K562 (cell line): ENCODE data around the gene BACE1. TPM values are rescaled to one million over a fixed set of nuclear protein-coding genes. Genes with fewer than 3 reads are reported as not detected.

Experiments used
- ATAC-seq: fragments of 200-7000 bp; cut with Tn5 transposase; 3 replicates; pipeline ENCODE4 v1.9.1; 2020; ENCODE audit warnings: moderate library complexity
- BruUV-seq: library from RNA; stranded (reverse); fragments of 400-500 nt; replicated peaks from 2 replicates; lab custom pipeline; 2021; lab: Mats Ljungman, UMichigan
- CTCF ChIA-PET: fragments of 300-600 bp; formaldehyde crosslinking; extraction: SDS; loops from one replicate; lab custom pipeline; 2021; ENCODE audit warnings: low intra/inter-chr PET ratio; lab: Yijun Ruan, JAX
- POLR2A ChIA-PET: fragments of 300-600, 350-650 bp; sonication (Branson Sonifier 250); formaldehyde crosslinking; extraction: SDS; loops from one replicate; lab custom pipeline; 2021; ENCODE audit warnings: antibody characterized with exemption, inconsistent platforms; lab: Yijun Ruan, JAX
- DNase-seq, 4 experiments: peaks; one replicate each; pipeline versions ENCODE4 v3.0.0 to v3.0.0-alpha.2; 2011 to 2018; ENCODE audit warnings: low spot score in 3 of 4, mixed read lengths in 3 of 4; ENCODE audit errors: extremely low read depth in 1 of 4
- FAIRE-seq: peaks from 2 replicates; lab custom pipeline; 2011; peaks lifted over from hg19 to GRCh38; lab: Jason Lieb, UNC
- H2AFZ ChIP-seq: 2 replicates; pipeline ENCODE4 v1.6.0; 2011; ENCODE audit warnings: low read depth, low read length, control low read depth, inconsistent platforms
- H3K27ac ChIP-seq: fragments of 200-600 bp; 3 replicates; pipeline ENCODE4 v1.8.0; 2011; ENCODE audit warnings: low read depth, mild to moderate bottlenecking, control low read depth, inconsistent platforms, low read length, moderate library complexity, mixed read lengths; ENCODE audit errors: extremely low read depth
- H3K27me3 ChIP-seq, 2 experiments: fragments of 300-600 bp in 1 of 2; 2 replicates in 1 of 2; 3 replicates in 1 of 2; pipeline versions ENCODE4 v1.6.0 to v1.8.0; 2011; ENCODE audit warnings: inconsistent platforms in 2 of 2, low read length in 2 of 2, mild to moderate bottlenecking in 1 of 2, mixed read lengths in 1 of 2, moderate library complexity in 1 of 2; ENCODE audit not compliant: control insufficient read depth in 2 of 2, insufficient read depth in 2 of 2
- H3K36me3 ChIP-seq: fragments of 300-600 bp; 3 replicates; pipeline ENCODE4 v1.8.0; 2011; ENCODE audit warnings: mild to moderate bottlenecking, low read length, inconsistent platforms; ENCODE audit not compliant: control insufficient read depth, insufficient read depth
- H3K4me1 ChIP-seq, 2 experiments: fragments of 200-600 bp in 1 of 2; replicated peaks in 1 of 2; 2 replicates in 1 of 2; 3 replicates in 1 of 2; pipeline versions ENCODE4 v1.5.1 to v1.8.0; 2011; ENCODE audit warnings: inconsistent platforms in 2 of 2, low read length in 2 of 2, mild to moderate bottlenecking in 1 of 2, mixed read lengths in 1 of 2, moderate library complexity in 1 of 2; ENCODE audit not compliant: control insufficient read depth in 2 of 2, insufficient read depth in 2 of 2
- H3K4me2 ChIP-seq: 2 replicates; pipeline ENCODE4 v1.6.1; 2011; ENCODE audit warnings: low read length, control low read depth, inconsistent platforms, mixed read lengths; ENCODE audit not compliant: insufficient read depth
- H3K4me3 ChIP-seq: fragments of 200-600 bp; sonication (generic), shearing (Covaris generic); 2 replicates; pipeline ENCODE4 v1.5.1; 2016; ENCODE audit warnings: control low read depth, inconsistent platforms
- H3K79me2 ChIP-seq: fragments of 200-600 bp; 3 replicates; pipeline ENCODE4 v1.8.0; 2011; ENCODE audit warnings: low read length, inconsistent platforms; ENCODE audit not compliant: control insufficient read depth, insufficient read depth
- H3K9ac ChIP-seq, 2 experiments: 2 replicates each; pipeline versions ENCODE4 v1.6.0 to v1.6.1; 2011; ENCODE audit warnings: low read depth in 2 of 2, low read length in 2 of 2, control low read depth in 1 of 2, inconsistent platforms in 1 of 2, mild to moderate bottlenecking in 1 of 2, mixed read lengths in 1 of 2; ENCODE audit not compliant: insufficient read depth in 1 of 2
- H3K9me1 ChIP-seq: one replicate; pipeline ENCODE4 v1.6.0; 2011; ENCODE audit warnings: inconsistent platforms, mild to moderate bottlenecking, low read length, moderate library complexity; ENCODE audit not compliant: control insufficient read depth, insufficient read depth
- H3K9me3 ChIP-seq: replicated peaks from 2 replicates; pipeline ENCODE4 v1.5.1; 2011; ENCODE audit warnings: low read depth, low read length, inconsistent platforms; ENCODE audit not compliant: control insufficient read depth, insufficient read depth
- H4K20me1 ChIP-seq: replicated peaks from 2 replicates; pipeline ENCODE4 v1.6.1; 2011; ENCODE audit warnings: low read length, inconsistent platforms, mixed read lengths; ENCODE audit not compliant: control insufficient read depth, insufficient read depth
- CBX8 ChIP-seq: fragments of 200-600 bp; sonication (generic); IDR thresholded peaks from 2 replicates; pipeline ENCODE4 v1.6.1; 2012; ENCODE audit warnings: borderline replicate concordance, mixed run types, low read depth, mild to moderate bottlenecking, moderate library complexity, mixed read lengths, low read length, control low read depth, inconsistent platforms; ENCODE audit not compliant: poor library complexity, severe bottlenecking; ENCODE audit errors: extremely low read depth
- ERF ChIP-seq: fragments of 450-650 bp; formaldehyde crosslinking; IDR thresholded peaks from 2 replicates; pipeline ENCODE4 v1.4.0; 2020; ENCODE audit warnings: mild to moderate bottlenecking, mixed read lengths
- FOXK1 ChIP-seq: sonication (generic); formaldehyde crosslinking; IDR thresholded peaks from 2 replicates; pipeline ENCODE4 v1.8.0; 2022; ENCODE audit warnings: missing genetic modification reagents, mild to moderate bottlenecking, borderline replicate concordance
- NR4A1 ChIP-seq, 2 experiments: fragments of 250-450 bp in 1 of 2; fragments of 450-650 bp in 1 of 2; sonication (Bioruptor Pico) in 1 of 2; IDR thresholded peaks; 2 replicates each; pipeline versions ENCODE4 v1.4.0 to v1.6.1; 2016 to 2020; ENCODE audit warnings: mild to moderate bottlenecking in 2 of 2, missing compliant biosample characterization in 1 of 2, missing genetic modification characterization in 1 of 2, moderate library complexity in 1 of 2
- PRPF4 ChIP-seq: fragments of 200-400 bp; formaldehyde crosslinking; IDR thresholded peaks from one replicate; pipeline ENCODE4 v1.6.1; 2017; ENCODE audit warnings: low read length, low read depth, mild to moderate bottlenecking; ENCODE audit not compliant: insufficient read depth, poor library complexity, severe bottlenecking
- RCOR1 ChIP-seq, 2 experiments: IDR thresholded peaks; 2 replicates each; pipeline ENCODE4 v1.6.1; 2012; ENCODE audit warnings: low read depth in 2 of 2, low read length in 2 of 2, borderline replicate concordance in 1 of 2, improper control_type of control experiment in 1 of 2
- SP2 ChIP-seq: IDR thresholded peaks from 2 replicates; pipeline ENCODE4 v1.6.1; 2011; ENCODE audit warnings: mild to moderate bottlenecking, low read depth, low read length, moderate library complexity; ENCODE audit not compliant: poor library complexity, severe bottlenecking; ENCODE audit errors: extremely low read depth
- STAG1 ChIP-seq: sonication (generic); formaldehyde crosslinking; IDR thresholded peaks from 2 replicates; pipeline ENCODE4 v1.5.0; 2020; ENCODE audit warnings: missing genetic modification reagents, borderline replicate concordance
- TBL1XR1 ChIP-seq, 2 experiments: IDR thresholded peaks; 2 replicates each; pipeline ENCODE4 v1.6.1; 2012; ENCODE audit warnings: improper control_type of control experiment in 2 of 2, low read length in 2 of 2, mild to moderate bottlenecking in 1 of 2
- TEAD1 ChIP-seq, 2 experiments: fragments of 450-650 bp in 1 of 2; sonication (generic) in 1 of 2; formaldehyde crosslinking; IDR thresholded peaks; 2 replicates each; pipeline versions ENCODE4 v1.4.0 to v1.8.0; 2020 to 2022; ENCODE audit warnings: mild to moderate bottlenecking in 2 of 2, missing genetic modification reagents in 1 of 2
- TSC22D4 ChIP-seq: fragments of 450-650 bp; IDR thresholded peaks from 2 replicates; pipeline ENCODE4 v1.6.1; 2016; ENCODE audit warnings: missing genetic modification characterization, missing biosample characterization, control low read depth
- ZKSCAN8 ChIP-seq: fragments of 200-800 bp; sonication (Bioruptor generic); IDR thresholded peaks from 2 replicates; pipeline ENCODE4 v1.6.1; 2016; ENCODE audit warnings: missing genetic modification characterization, missing compliant biosample characterization
- ZNF24 ChIP-seq: fragments of 450-650 bp; IDR thresholded peaks from 2 replicates; pipeline ENCODE4 v1.6.1; 2016
- WGBS: fragments of 100-300 bp; shearing (Covaris generic); methylation state at CpG from one replicate; pipeline ENCODE4 v1.1.6; 2016; ENCODE audit warnings: low coverage, mixed read lengths; ENCODE audit not compliant: insufficient coverage; ENCODE audit errors: missing lambda C conversion rate; 5-methylcytosine and 5-hydroxymethylcytosine counted together
- in situ Hi-C: fragments of 300-500 bp; cut with MboI; formaldehyde crosslinking; loops from 4 replicates; pipeline ENCODE4 v1.15.0; 2018; ENCODE audit warnings: inconsistent platforms, mixed read lengths
- intact Hi-C: fragments of 100-400 bp; cut with micrococcal nuclease; formaldehyde crosslinking; loops from 2 replicates; pipeline ENCODE4 v1.14.2; 2022
- polyA plus RNA-seq, 8 experiments: library from polyadenylated mRNA; depleted of rRNA in 4 of 8; stranded (reverse) in 5 of 8; unstranded in 3 of 8; fragments of >200 nt; fragmentation: Nextera tagmentation in 2 of 8; fragmentation: Illumina TruSeq in 1 of 8; extraction: Ambion mirVana in 2 of 8; extraction: Trizol in 1 of 8; gene quantifications; 2 replicates each; pipeline versions ENCODE4 v1.2.1 to v1.2.3, GENCODE V29; 2011 to 2014; ENCODE audit warnings: inconsistent platforms in 1 of 8, missing spikeins in 1 of 8
- total RNA-seq, 7 experiments: library from RNA; depleted of rRNA in 6 of 7; stranded (reverse); fragments of >200 nt in 6 of 7; fragmentation: Illumina TruSeq in 2 of 7; extraction: Trizol in 2 of 7; gene quantifications; 2 replicates each; pipeline versions ENCODE4 v1.2.1 to v1.2.3, GENCODE V29; 2011 to 2021; ENCODE audit warnings: low replicate concordance in 1 of 7
- TF ChIP-seq, protein P1 (sequence below), 2 experiments: fragments of 450-650 bp; IDR thresholded peaks; 2 replicates each; pipeline ENCODE4 v1.6.1; 2016
- TF ChIP-seq, protein P2 (sequence below): fragments of 250-450 bp; sonication (Bioruptor Pico); IDR thresholded peaks from 2 replicates; pipeline ENCODE4 v1.9.0; 2021; ENCODE audit warnings: mild to moderate bottlenecking
- TF ChIP-seq, protein P3 (sequence below): fragments of 250-450 bp; sonication (Bioruptor Pico); IDR thresholded peaks from 2 replicates; pipeline ENCODE4 v1.8.0; 2021; ENCODE audit warnings: mild to moderate bottlenecking, moderate library complexity

Gene BACE1
- total and polyA plus RNA-seq, 9 of the 15 experiments (the other 6 are each of a cell fraction or from before 2014, with no cell fraction given), result 0.01 to 0.25 (median 0.16) TPM; not detected in 5

DNA sequence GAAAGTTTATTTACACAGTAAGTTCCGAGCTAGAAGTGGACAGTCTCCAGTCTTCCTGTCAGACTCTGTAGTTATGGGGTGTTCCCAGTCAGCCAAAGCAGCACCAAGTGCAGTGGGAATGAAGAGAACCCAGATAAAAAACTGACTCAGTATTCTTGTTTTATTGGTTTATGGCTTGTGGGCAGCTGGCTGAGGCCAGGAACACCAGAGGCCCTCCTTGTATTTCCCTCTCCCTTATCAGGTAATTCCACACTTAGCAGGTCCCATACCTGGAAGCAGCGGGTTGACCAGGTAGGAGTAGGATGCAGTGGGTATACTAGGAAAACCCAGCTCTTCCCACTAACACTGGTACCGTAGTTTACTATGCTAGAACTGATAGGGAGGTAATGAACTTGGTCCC, 28.4 kb downstream of the BACE1 start (continued):
- no peak for TF ChIP-seq STAG1 (CRISPR knock-in tag)
- no peak for TF ChIP-seq ERF (CRISPR knock-in tag)

DNA sequence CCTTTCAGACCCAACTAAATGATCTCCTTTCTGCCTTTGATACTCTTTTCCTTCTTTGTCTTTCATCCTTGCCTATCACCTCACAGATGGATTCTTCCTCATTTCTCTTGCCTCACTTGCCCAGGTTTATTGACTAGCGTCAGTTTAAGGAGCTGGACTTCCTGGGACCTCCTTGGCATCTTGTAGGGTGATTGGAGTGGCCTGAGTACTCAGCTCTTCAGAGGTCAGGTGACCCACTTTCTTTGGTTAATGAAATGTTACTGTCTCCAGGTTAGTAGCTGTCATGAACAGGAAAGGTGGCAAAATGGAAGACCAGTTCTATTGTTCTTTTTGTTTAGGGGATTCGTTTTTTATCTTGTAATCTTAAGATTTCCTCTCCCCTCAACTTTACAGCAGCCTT, 29.5 kb downstream of the BACE1 start:
- no peak overlapping the region for H3K4me3 ChIP-seq
- no TSS peak for BruUV-seq
- no peak overlapping the region for H2AFZ ChIP-seq
- no peak overlapping the region for H3K27ac ChIP-seq
- no peak overlapping the region for H3K9ac ChIP-seq
- WGBS, result 48% methylated on average over 2 of the region's 2 CpGs
- H3K79me2 ChIP-seq, result no peaks in the 10 kb centered on the region
- peaks cover 3% of the 10 kb centered on the region; the same call in 1 of the 2 replicates for H4K20me1 ChIP-seq
- intact Hi-C loops (no loop called here), in situ Hi-C loops (no loop called here)
- no peak overlapping the region for H3K4me2 ChIP-seq
- H3K9me1 ChIP-seq, result no peaks in the 10 kb centered on the region
- no peaks in the 10 kb centered on the region for H3K4me1 ChIP-seq
- H3K36me3 ChIP-seq, result peaks cover 54% of the 10 kb centered on the region
- no peaks in the 10 kb centered on the region for H3K9me3 ChIP-seq
- ChIA-PET CTCF (no interaction called here), POLR2A (interaction anchor here (0.6 to 1.5 kb wide), 4 partner anchors 10 to 510 kb away, joined by 3 to 5 read pairs (median 4); no protein-coding TSS in a partner anchor)
- no peak for ATAC-seq
- H3K27me3 ChIP-seq, result no peaks in the 10 kb centered on the region
- DNase-seq, result no peak
- FAIRE-seq, result no peak
- TF ChIP-seq TSC22D4 (tag), result no peak
- no peak for TF ChIP-seq PRPF4
- TF ChIP-seq, protein P1, sequence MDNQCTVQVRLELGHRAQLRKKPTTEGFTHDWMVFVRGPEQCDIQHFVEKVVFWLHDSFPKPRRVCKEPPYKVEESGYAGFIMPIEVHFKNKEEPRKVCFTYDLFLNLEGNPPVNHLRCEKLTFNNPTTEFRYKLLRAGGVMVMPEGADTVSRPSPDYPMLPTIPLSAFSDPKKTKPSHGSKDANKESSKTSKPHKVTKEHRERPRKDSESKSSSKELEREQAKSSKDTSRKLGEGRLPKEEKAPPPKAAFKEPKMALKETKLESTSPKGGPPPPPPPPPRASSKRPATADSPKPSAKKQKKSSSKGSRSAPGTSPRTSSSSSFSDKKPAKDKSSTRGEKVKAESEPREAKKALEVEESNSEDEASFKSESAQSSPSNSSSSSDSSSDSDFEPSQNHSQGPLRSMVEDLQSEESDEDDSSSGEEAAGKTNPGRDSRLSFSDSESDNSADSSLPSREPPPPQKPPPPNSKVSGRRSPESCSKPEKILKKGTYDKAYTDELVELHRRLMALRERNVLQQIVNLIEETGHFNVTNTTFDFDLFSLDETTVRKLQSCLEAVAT (IDR thresholded peaks at IDR 0.05), result no peak
- no peak for TF ChIP-seq TEAD1 (CRISPR knock-in tag; IDR thresholded peaks at IDR 0.05)
- TF ChIP-seq NR4A1 (CRISPR knock-in tag; IDR thresholded peaks at IDR 0.05), result no peak
- TF ChIP-seq NR4A1 (tag; IDR thresholded peaks at IDR 0.05), result no peak
- TF ChIP-seq, protein P2, sequence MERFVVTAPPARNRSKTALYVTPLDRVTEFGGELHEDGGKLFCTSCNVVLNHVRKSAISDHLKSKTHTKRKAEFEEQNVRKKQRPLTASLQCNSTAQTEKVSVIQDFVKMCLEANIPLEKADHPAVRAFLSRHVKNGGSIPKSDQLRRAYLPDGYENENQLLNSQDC (CRISPR knock-in tag), result no peak
- TF ChIP-seq SP2, result no peak
- TF ChIP-seq ZNF24, result no peak
- no peak for TF ChIP-seq RCOR1 (IDR thresholded peaks at IDR 0.05; ENCODE audit: borderline replicate concordance in 1 of 2, low read depth in 2 of 2, low read length in 2 of 2)
- TF ChIP-seq FOXK1 (CRISPR knock-in tag), result no peak
- TF ChIP-seq TBL1XR1 (IDR thresholded peaks at IDR 0.05; ENCODE audit: low read length in 2 of 2), result no peak
- TF ChIP-seq, protein P3, sequence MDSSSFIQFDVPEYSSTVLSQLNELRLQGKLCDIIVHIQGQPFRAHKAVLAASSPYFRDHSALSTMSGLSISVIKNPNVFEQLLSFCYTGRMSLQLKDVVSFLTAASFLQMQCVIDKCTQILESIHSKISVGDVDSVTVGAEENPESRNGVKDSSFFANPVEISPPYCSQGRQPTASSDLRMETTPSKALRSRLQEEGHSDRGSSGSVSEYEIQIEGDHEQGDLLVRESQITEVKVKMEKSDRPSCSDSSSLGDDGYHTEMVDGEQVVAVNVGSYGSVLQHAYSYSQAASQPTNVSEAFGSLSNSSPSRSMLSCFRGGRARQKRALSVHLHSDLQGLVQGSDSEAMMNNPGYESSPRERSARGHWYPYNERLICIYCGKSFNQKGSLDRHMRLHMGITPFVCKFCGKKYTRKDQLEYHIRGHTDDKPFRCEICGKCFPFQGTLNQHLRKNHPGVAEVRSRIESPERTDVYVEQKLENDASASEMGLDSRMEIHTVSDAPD, result no peak
- TF ChIP-seq ZKSCAN8 (CRISPR knock-in tag), result no peak
- TF ChIP-seq CBX8, result no peak
